HG03196 (cell line): ENCODE data around the gene KIF19.

Source experiments
- ATAC-seq: cut with Tn5 transposase; IDR thresholded peaks from one replicate; pipeline ENCODE4 v1.9.1; 2021; ENCODE audit not compliant: unreplicated experiment

The KIF19 gene

DNA sequence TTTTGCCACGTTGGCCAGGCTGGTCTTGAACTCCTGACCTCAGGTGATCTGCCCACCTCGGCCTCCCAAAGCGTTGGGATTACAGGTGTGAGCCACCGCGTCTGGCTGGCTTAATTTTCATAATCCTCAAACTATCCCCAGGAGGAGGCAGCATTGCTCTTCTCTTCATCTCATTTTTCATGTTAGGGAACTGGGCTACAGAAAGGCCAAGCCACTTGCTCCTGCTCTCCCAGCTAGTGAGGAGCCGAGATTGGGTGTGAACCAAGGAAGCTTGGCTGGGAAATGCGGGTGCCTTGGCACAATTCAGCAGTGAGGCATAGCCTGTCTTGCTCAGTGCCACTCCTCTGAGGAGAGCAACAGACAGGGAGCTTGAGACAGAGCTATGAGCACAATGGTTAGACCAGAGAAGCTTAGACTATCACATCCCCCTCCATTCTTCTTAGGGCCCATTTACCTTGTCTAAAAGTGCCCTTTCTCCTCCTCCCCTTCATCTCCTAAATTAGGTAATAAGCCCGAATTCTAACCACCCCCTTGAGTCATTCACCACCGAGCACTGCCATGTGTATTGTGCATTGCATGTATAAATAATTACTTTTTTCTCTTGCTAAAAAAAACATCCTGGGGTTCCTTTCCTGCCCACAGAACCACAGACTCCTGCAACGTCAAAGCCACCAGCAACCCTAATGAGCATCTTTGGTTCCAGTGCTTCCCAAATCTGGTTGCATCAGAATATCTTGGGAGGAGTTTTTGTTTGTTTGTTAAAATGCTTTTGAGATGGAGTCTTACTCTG, 20.0 kb upstream of the KIF19 start:
- ATAC-seq = no peak

DNA sequence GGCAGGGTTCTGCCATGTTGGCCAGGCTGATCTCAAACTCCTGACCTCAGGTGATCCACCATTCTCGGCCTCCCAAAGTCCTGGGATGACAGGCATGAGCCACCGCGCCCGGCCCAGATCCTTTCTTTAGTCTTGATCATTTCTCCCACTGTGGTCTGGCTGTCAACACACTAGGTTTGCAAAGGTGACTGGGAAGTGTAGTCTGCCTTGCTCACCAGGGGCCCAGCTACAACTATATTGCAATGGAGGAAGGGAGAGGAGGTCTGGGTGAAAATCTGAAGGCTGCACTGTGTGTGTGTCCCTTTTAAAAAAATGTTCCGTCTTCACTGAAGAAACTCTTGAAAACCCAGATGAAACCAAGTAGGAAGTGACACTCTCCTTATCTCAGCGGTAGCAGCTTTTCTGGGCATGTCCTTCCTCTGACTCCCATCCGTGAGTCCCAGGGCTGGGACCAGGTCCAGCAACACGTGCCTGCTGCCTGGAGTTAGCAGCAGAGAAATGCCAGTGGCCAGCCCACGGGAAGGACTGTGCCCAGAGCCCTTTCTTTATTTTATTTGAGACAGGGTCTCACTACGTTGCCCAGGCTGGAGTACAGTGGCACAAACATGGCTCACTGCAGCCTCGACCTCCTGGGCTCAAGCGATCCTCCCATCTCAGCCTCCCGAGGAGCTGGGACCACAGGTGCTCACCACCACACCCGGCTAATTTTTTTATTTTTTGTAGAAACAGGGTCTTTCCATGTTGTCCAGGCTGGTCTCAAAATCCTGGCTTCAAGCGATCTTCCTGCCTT, 17.8 kb upstream of the KIF19 start:
- no peak for ATAC-seq

DNA sequence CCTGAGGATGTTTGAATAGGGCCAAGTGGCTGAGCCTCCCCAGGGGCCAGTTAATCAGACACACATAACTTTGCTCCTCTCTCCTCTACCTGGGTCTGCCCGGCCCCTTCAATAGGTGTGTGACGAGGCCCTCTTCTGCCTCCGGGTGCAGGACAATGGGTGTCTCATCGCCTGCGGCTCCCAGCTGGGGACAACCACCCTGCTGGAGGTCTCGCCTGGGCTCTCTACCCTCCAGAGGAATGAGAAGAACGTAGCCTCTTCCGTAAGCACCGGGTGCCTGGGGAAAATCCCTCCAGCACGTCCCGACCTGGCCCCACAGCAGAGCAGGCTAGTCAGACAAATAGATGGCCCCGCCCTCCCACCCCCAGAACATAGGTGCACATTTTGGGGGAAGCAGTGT, 16.1 kb upstream of the KIF19 start:
- ATAC-seq = no peak

DNA sequence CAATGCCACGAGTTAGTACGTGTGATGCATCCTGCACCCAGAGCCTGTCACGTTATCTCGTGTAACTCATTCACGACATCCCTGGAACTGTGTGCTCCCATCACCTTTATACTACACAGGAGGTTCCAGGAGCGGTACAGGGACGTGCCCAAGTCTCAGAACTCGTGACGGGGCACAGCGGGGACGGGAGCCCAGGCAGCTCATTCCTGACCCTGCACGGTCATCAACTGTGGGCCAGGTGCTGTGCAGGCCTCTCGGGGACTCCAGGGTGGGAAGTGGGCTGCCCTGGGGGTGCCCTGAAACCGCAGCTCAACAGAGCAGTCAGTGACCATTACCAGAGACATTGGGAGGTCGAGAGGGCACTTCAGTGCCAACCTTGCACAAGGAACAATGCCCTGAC, 11.1 kb upstream of the KIF19 start:
- ATAC-seq = no peak

DNA sequence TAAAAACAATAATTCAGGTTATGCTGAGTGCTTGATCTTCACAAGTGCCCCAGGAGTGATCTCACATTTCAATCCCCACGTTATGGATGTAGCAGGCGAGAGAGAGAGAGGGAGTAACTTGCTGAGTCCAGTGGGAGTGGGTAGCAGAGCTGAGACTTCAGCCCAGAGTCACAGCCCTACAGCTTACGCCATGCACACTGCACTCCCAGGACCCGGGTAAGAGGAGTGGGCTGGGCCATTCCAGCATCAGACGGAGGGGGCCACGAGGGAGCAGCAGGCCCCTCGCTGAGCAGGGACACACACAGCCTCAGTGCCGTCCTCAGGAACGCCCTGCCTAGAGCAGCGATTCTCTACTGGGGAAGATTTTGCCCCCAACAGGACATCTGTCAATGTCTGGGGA, 9.8 kb upstream of the KIF19 start:
- no peak for ATAC-seq

DNA sequence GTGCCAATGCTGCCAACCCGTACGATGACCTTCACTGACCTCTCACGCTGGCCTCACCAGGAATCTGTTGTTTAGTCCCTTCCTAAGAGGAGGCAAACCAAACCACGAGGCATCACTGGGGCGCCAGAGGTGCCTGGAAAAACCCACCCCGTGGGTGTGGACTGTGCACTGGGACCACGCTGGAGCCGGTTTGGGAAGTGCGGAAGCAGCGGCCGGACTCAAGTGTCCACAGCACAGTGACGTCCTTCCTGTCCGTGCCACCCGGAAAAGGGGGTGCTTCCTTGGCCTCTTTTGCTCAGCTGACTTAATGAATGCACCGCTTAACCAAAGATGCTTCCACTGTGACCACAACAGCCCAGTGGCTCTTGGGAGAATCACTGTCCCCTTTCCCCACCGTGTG, 9.0 kb upstream of the KIF19 start:
- no peak for ATAC-seq

DNA sequence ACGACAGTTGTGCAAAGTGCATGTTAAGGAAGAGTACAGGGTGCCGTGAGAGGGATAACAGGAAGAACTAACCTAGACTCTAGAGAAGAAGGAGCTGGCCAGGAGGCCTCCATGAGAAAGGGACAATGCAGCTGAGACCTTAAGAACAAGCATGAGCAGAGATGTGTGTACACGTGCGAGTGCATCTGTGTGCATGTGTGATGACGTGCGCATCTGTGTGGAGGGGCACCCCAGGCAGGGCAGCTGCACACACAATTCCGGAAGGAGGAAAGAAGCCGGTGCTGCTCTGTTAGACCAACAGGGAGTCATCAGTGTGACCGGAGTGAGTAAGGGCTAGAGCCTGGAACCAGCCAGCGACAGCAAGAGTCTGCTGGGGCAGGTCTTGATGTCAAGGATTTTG, 7.6 kb upstream of the KIF19 start:
- ATAC-seq = no peak

DNA sequence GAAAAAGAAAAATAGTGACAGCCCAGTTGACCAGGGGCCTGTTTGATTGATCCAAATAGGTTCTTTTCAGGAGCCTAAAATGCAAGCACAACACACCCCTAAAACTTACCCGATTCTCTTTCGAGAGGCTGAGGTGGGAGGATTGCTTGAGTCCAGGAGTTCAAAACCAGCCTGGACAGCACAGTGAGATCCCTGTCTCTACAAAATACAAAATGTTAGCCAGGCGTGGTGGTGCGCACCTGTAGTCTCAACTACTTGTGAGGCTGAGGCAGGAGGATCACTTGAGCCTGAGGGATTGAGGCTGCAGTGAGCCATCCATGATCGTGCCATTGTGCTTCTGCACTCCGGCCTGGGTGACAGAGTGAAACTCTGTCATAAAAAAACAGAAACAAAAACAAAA, 1.5 kb upstream of the KIF19 start:
- ATAC-seq = no peak

DNA sequence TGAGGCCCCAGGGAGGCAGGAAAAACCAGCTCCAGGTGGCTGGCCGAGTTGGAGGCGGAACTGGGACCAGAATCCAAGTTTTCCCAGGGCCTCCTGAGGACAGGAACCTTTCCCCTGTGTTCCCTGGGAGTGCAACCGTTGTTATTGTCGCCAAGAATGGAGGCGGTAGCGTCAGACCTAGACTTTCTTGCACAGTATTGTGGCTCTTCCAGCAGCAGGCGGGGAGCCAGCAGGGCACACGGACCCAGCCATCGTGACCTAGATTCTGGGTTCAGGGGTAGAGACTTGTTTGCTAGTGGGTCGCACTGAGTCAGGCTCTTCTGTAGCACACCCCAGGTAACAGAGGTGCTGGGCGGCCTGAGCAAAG, 667 bp upstream of the KIF19 start:
- no peak for ATAC-seq

DNA sequence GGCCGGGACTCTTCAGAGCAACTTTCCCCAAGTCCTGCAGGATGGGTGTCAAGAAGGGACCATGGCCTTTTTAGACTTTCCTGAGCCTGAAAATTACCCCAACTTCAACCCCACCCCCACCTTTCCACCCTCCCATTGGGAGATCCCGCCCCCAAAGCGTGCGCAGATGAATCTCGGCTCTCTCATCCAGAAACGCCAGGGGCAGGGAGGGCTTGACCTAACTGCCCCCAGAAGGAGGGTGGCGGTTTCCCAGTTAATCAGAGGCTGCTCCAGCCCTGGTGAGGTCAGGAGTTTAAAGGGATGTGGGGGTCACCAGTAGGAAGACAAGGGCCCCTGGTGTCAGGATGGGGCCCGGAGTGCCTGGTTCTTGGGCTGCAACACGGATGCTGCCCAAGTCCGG, 480 bp downstream of the KIF19 start:
- no peak for ATAC-seq

DNA sequence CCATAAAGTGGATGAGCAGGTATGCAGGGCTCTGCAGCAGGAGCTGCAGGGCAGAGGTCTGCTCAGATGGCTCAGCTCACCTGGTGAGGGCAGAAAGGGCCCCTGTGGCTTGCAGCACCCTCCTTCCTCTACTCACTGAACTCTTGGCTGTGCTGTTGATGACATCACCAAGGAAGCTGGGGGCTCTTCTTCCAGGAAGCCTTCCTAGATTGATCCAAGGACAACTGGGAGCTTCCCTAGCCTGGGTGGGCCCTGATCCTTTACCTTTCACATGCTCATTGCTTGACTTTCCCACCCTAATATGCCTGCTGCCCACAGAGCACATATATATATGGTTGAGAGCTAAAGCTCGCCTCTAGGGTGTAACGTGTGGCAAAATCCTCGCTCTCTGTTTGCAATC, 2.5 kb downstream of the KIF19 start:
- ATAC-seq = no peak

DNA sequence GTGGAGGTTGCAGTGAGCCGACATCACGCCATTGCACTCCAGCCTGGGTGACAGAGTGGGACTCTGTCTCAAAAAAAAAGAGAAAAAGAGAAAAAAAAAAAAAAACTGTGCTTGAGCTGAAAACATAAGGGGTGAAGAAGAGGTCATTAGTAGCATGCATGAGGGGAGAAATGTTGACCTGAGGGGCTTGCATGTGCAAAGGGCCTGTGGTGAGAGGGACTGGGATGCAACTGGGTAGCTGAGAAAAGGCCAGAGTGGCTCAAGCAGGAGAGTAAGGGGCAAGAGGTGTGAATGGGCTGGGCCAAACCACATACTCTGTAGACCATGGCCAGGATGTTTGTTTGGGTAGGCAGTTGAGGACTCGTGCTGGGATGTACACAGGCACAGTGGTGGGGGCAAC, 3.4 kb downstream of the KIF19 start:
- no peak for ATAC-seq

DNA sequence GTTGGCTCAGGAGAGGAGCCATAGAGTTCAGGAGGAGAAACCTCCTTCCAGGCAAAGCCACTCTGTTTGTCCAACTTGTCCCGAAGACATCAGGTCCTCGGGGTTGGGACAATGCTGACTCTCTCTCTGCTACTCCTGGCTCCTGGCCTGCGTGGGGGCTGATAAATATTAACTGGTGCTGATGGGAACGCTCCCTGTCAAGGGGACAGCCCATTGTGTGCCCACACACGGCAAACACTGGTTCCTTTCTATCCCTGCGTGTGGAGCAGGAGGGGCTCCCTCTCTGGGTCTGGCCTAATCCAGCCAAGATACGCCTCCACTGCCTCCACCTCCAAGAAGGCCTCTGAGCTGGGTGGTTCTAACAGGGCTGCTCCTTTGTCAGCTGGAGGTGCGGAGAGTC, 4.4 kb downstream of the KIF19 start:
- no peak for ATAC-seq

DNA sequence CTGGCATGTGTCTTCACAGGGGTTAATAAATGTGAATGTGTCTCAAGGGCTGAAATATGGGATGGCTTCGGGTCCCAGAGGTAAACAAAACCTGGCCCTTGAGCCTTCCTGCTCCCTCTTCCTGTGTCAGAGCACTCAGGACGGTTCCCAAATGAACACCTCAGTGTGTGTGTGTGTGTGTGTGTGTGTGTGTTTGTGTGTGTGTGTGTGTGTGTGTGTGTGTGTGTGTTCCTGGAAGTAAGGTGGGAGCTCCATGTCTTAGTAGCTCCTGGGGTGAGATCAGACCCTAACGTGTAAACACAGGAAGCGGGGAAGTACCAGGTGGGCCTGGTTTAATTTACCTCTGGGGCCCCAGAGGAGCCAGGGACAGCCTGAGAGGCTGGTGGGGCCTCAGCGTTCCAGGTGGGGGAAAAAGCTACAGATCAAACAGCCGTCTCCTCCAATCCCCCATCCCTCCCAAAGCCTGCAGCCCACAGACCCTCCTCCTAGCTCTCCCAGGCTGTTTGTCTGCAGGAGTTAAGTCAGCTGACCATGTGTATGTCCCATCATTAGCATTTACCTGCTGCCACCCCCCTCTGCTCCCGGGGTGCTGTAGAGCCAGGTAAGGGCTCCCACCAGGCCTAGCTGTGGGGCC, 6.1 kb downstream of the KIF19 start:
- ATAC-seq = no peak

DNA sequence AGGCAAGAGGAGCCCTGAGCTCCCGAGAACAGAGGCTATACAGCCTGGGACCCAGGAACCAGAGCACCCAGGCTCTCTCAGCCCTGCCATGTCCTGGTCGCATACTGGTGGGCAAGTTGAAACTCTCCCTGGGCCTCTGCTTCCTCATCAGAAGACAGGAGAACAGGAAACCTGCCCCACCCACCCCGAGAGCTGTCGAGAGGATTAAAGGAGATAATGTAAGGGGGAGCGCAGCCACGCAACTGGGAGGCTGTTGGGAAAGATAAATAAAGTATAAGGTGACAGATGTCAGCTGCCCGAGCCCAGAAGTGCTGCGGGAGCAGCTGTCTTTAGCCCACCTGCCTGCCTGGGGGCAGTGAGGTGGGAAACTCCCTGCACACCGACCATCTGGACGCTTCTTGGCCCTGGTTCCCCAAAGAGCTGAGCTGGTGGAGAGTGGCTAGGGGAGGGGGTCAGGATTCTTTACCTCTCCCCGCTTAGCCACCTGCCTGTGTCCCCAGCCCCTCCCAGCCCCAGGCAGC, 6.8 kb downstream of the KIF19 start:
- ATAC-seq = no peak

DNA sequence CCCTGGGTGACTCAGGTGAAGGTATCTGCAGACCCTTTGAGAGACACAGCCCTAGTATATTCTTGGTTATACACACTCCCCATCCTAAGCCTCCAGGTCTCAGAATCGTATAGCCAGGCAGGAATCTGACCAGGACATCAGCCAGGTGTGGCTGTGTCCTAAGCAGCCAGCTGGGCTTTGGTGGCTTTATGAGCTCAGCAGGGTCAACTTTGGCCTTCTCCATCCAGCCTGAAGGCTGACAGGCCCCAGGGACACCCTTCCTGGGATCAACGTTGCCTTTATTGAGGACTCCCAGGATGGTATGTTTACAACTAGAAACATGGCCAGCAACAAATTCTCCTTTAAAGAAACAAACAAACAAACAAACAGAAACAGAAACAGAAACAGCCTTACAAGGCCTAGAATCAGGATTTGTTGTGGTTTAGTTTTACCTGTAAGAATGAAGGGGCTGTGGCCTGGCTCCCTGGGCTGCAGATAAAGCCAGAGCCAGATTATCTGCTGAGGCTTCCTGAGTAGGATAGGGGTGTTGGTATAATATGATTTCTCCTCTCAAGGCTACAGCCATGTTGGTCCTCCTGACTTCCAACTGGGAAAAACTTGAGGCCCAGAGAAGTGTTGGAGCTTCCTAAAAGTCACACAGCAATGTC, 8.5 kb downstream of the KIF19 start:
- ATAC-seq = no peak

DNA sequence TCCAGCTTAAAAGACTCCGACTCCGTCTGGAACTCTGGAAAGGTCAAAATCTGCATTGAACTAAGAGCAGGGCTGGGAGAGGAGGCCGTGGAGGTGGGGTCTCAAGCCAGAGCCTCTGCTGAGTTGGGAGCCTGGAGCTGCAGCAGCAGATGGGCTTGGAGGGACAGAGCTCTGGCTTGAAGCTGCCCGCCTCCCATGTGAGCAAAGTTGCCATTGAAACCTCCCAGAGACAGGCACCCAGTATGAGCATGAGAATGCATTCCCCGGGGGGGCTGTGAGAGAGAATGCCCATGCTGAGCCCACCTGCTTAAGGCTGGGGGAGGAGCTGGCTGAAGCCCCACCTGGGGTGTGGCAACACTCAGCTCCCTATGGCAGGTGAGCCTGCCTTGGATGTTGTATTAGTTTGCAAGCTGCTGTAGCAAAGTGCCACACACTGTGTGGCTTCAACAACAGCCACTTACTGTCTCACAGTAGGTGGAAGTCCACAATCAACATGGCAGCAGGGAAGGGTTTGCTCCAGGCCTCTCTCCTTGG, 9.6 kb downstream of the KIF19 start:
- no peak for ATAC-seq

DNA sequence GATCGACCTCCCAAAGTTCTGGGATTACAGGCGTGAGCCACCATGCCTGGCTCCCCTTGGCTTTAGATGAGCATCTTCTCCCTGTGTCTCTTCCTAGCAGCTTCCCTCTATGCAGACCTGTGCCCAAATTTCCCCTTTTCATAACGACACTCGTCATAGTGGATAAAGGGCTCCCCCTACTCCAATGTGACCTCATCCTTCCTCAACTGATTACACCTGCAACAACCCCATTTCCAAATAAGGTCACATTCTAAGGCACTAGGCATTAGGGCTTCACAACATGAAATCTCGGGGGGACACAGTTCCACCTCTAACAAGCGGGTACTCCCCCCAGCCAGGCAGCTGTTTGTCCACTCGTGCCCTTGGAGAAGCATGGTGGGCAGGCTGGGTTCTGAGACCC, 10.3 kb downstream of the KIF19 start:
- no peak for ATAC-seq

DNA sequence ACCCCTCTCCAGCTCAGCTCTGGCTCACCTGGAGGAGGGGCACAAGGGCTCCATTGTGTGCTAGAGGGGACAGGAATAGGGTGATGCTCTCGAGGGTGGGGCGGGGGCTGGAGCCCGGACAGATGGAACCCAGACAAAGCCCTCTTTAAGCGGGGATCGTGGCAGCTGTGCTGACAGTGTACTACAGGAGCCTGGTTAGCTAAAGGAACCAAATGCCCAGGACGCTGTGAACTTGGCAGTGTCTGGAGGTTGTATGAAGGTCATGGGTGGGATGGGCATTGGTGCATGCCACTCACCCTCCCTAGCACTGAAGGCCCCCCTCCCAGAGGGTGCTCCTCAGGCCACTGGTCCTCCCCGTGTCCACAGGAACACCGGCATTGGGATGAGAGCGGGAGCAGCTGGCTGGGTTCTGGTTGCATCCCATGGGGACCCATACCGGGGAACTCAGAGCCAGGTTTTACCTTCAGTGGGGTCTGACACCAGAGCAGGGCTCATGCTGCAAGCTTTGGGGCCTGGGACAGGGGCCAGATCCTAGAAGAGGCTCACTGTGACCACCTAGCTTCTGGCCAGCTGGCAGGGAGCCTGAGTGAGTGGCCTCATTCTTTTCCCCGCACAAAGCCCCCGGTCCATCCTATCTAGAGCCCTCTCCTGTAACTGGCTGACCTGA, 11.9 kb downstream of the KIF19 start:
- ATAC-seq = no peak

DNA sequence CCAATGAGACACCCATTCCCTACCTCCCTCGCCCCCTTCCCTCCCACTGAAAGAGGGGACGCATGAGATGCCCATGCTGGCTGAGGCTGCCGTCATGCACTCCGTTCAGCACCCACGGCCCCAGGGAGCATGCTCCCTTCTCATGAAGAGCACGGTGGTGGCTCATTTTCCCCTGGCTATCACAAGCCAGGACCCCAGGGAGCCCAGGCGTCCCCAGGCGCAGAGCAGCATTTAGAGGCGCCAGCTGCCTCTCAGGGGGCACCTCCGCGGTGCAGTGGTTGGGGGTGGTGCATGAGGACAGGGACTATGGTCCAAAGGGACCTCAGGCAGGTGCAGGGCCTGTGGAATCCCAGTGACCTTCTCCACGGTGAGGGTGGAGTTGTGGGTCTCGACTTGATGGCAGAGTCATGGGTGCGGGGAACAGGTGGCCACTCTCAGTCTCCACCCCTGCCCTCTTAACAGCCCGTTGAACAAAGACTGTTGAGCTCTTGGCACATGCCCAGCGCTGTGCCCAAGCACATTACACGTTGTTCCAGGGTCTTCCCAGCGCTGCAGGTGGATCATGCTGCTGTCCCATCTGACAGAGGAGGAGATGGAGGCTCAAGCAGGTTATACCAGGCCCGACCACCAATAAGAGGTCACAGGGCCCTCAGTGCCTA, 13.6 kb downstream of the KIF19 start:
- ATAC-seq = no peak
